GM23248 (cell line): ENCODE measurements around the gene AK9.

Experiments
- EZH2 ChIP-seq: fragments of 200-600 bp; sonication (generic); IDR thresholded peaks from 2 replicates; pipeline ENCODE4 v1.6.1; 2018; ENCODE audit warnings: antibody characterized with exemption, mild to moderate bottlenecking; ENCODE audit not compliant: insufficient read depth, poor library complexity, severe bottlenecking
- EZH2phosphoT487 ChIP-seq: fragments of 200-600 bp; sonication (generic); IDR thresholded peaks from 2 replicates; pipeline ENCODE4 v1.6.1; 2018; ENCODE audit warnings: antibody characterized with exemption, moderate library complexity, mild to moderate bottlenecking, low read depth; ENCODE audit not compliant: insufficient read depth

DNA sequence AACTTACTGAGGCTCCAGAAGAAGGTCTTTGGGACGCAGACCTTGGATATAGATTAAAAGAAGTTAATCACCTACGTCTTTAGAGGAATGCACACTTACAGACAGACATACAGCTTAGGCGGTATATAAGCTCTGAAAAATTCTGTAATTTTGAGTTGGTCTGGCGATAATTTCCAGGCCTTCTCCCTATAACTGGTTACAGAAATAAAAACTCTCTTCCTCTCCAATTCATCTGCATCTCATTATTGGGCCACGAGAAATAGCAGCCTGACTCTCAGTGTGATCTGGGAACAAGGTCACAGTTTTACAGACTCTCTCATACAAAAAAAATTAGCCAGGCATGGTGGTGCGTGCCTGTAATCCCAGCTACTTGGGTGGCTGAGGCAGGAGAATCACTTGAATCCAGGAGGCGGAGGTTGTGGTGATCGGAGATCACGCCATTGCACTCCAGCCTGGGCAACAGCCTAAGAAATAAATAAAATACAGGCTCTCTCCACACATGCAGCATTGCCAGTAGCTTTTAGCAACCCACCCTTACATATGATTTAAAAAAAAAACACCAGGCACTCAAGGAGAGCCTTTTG is 212.7 kb downstream of the AK9 start:
- TF ChIP-seq EZH2phosphoT487 (no peak), EZH2 (no peak)
